K562 (cell line): ENCODE measurements around the gene ADI1. TPM values are rescaled to one million over a fixed set of nuclear protein-coding genes. Genes with fewer than 3 reads are reported as not detected.

ENCODE experiments used
- ATAC-seq: fragments of 200-7000 bp; cut with Tn5 transposase; 3 replicates; pipeline ENCODE4 v1.9.1; 2020; ENCODE audit warnings: moderate library complexity
- BruUV-seq: library from RNA; stranded (reverse); fragments of 400-500 nt; replicated peaks from 2 replicates; lab custom pipeline; 2021; lab: Mats Ljungman, UMichigan
- CTCF ChIA-PET: fragments of 300-600 bp; formaldehyde crosslinking; extraction: SDS; loops from one replicate; lab custom pipeline; 2021; ENCODE audit warnings: low intra/inter-chr PET ratio; lab: Yijun Ruan, JAX
- POLR2A ChIA-PET: fragments of 300-600, 350-650 bp; sonication (Branson Sonifier 250); formaldehyde crosslinking; extraction: SDS; loops from one replicate; lab custom pipeline; 2021; ENCODE audit warnings: antibody characterized with exemption, inconsistent platforms; lab: Yijun Ruan, JAX
- DNase-seq, 4 experiments: peaks; one replicate each; pipeline versions ENCODE4 v3.0.0 to v3.0.0-alpha.2; 2011 to 2018; ENCODE audit warnings: low spot score in 3 of 4, mixed read lengths in 3 of 4; ENCODE audit errors: extremely low read depth in 1 of 4
- FAIRE-seq: peaks from 2 replicates; lab custom pipeline; 2011; peaks lifted over from hg19 to GRCh38; lab: Jason Lieb, UNC
- H2AFZ ChIP-seq: 2 replicates; pipeline ENCODE4 v1.6.0; 2011; ENCODE audit warnings: low read depth, low read length, control low read depth, inconsistent platforms
- H3K27ac ChIP-seq: fragments of 200-600 bp; 3 replicates; pipeline ENCODE4 v1.8.0; 2011; ENCODE audit warnings: low read depth, mild to moderate bottlenecking, control low read depth, inconsistent platforms, low read length, moderate library complexity, mixed read lengths; ENCODE audit errors: extremely low read depth
- H3K27me3 ChIP-seq, 2 experiments: fragments of 300-600 bp in 1 of 2; 2 replicates in 1 of 2; 3 replicates in 1 of 2; pipeline versions ENCODE4 v1.6.0 to v1.8.0; 2011; ENCODE audit warnings: inconsistent platforms in 2 of 2, low read length in 2 of 2, mild to moderate bottlenecking in 1 of 2, mixed read lengths in 1 of 2, moderate library complexity in 1 of 2; ENCODE audit not compliant: control insufficient read depth in 2 of 2, insufficient read depth in 2 of 2
- H3K36me3 ChIP-seq: fragments of 300-600 bp; 3 replicates; pipeline ENCODE4 v1.8.0; 2011; ENCODE audit warnings: mild to moderate bottlenecking, low read length, inconsistent platforms; ENCODE audit not compliant: control insufficient read depth, insufficient read depth
- H3K4me1 ChIP-seq, 2 experiments: fragments of 200-600 bp in 1 of 2; replicated peaks in 1 of 2; 2 replicates in 1 of 2; 3 replicates in 1 of 2; pipeline versions ENCODE4 v1.5.1 to v1.8.0; 2011; ENCODE audit warnings: inconsistent platforms in 2 of 2, low read length in 2 of 2, mild to moderate bottlenecking in 1 of 2, mixed read lengths in 1 of 2, moderate library complexity in 1 of 2; ENCODE audit not compliant: control insufficient read depth in 2 of 2, insufficient read depth in 2 of 2
- H3K4me2 ChIP-seq: 2 replicates; pipeline ENCODE4 v1.6.1; 2011; ENCODE audit warnings: low read length, control low read depth, inconsistent platforms, mixed read lengths; ENCODE audit not compliant: insufficient read depth
- H3K4me3 ChIP-seq: fragments of 200-600 bp; sonication (generic), shearing (Covaris generic); 2 replicates; pipeline ENCODE4 v1.5.1; 2016; ENCODE audit warnings: control low read depth, inconsistent platforms
- H3K79me2 ChIP-seq: fragments of 200-600 bp; 3 replicates; pipeline ENCODE4 v1.8.0; 2011; ENCODE audit warnings: low read length, inconsistent platforms; ENCODE audit not compliant: control insufficient read depth, insufficient read depth
- H3K9ac ChIP-seq, 2 experiments: 2 replicates each; pipeline versions ENCODE4 v1.6.0 to v1.6.1; 2011; ENCODE audit warnings: low read depth in 2 of 2, low read length in 2 of 2, control low read depth in 1 of 2, inconsistent platforms in 1 of 2, mild to moderate bottlenecking in 1 of 2, mixed read lengths in 1 of 2; ENCODE audit not compliant: insufficient read depth in 1 of 2
- H3K9me1 ChIP-seq: one replicate; pipeline ENCODE4 v1.6.0; 2011; ENCODE audit warnings: inconsistent platforms, mild to moderate bottlenecking, low read length, moderate library complexity; ENCODE audit not compliant: control insufficient read depth, insufficient read depth
- H3K9me3 ChIP-seq: replicated peaks from 2 replicates; pipeline ENCODE4 v1.5.1; 2011; ENCODE audit warnings: low read depth, low read length, inconsistent platforms; ENCODE audit not compliant: control insufficient read depth, insufficient read depth
- H4K20me1 ChIP-seq: replicated peaks from 2 replicates; pipeline ENCODE4 v1.6.1; 2011; ENCODE audit warnings: low read length, inconsistent platforms, mixed read lengths; ENCODE audit not compliant: control insufficient read depth, insufficient read depth
- ADNP ChIP-seq: fragments of 200-800 bp; sonication (Bioruptor generic); IDR thresholded peaks from 2 replicates; pipeline ENCODE4 v1.6.1; 2016; ENCODE audit warnings: missing genetic modification characterization, missing compliant biosample characterization
- ATF1 ChIP-seq, 2 experiments: fragments of 450-650 bp in 1 of 2; IDR thresholded peaks; 2 replicates each; pipeline ENCODE4 v1.6.1; 2016; ENCODE audit warnings: missing compliant biosample characterization in 1 of 2, missing genetic modification characterization in 1 of 2
- BRF2 ChIP-seq: IDR thresholded peaks from 3 replicates; pipeline ENCODE4 v1.6.1; 2011; ENCODE audit warnings: borderline replicate concordance, mild to moderate bottlenecking; ENCODE audit not compliant: insufficient read length, insufficient read depth
- CREB3L1 ChIP-seq: fragments of 450-650 bp; IDR thresholded peaks from 2 replicates; pipeline ENCODE4 v1.6.1; 2014; ENCODE audit warnings: low read depth, mild to moderate bottlenecking, moderate library complexity, borderline replicate concordance
- E2F3 ChIP-seq: fragments of 250-450 bp; sonication (Bioruptor Pico); IDR thresholded peaks from 2 replicates; pipeline ENCODE4 v1.4.0; 2020; ENCODE audit warnings: mild to moderate bottlenecking
- ETS1 ChIP-seq: conservative IDR thresholded peaks from 2 replicates; pipeline ENCODE4 v1.6.1; 2011; ENCODE audit warnings: low read depth, mild to moderate bottlenecking, low read length; ENCODE audit not compliant: control insufficient read depth
- MXI1 ChIP-seq: IDR thresholded peaks from 2 replicates; pipeline ENCODE4 v1.6.1; 2011; ENCODE audit warnings: low read depth, mild to moderate bottlenecking, improper control_type of control experiment, low read length
- POLR3A ChIP-seq: IDR thresholded peaks from 2 replicates; pipeline ENCODE4 v1.6.1; 2011; ENCODE audit warnings: borderline replicate concordance, mild to moderate bottlenecking, moderate library complexity; ENCODE audit not compliant: insufficient read length, insufficient read depth; ENCODE audit errors: extremely low read depth
- SMARCA5 ChIP-seq: fragments of 450-650 bp; IDR thresholded peaks from 2 replicates; pipeline ENCODE4 v1.6.1; 2016
- ZNF232 ChIP-seq: sonication (generic); formaldehyde crosslinking; IDR thresholded peaks from 2 replicates; pipeline ENCODE4 v1.8.0; 2022; ENCODE audit warnings: mild to moderate bottlenecking, missing genetic modification reagents
- ZNF75A ChIP-seq: fragments of 450-650 bp; formaldehyde crosslinking; IDR thresholded peaks from 2 replicates; pipeline ENCODE4 v1.4.0; 2020; ENCODE audit warnings: mild to moderate bottlenecking
- WGBS: fragments of 100-300 bp; shearing (Covaris generic); methylation state at CpG from one replicate; pipeline ENCODE4 v1.1.6; 2016; ENCODE audit warnings: low coverage, mixed read lengths; ENCODE audit not compliant: insufficient coverage; ENCODE audit errors: missing lambda C conversion rate; 5-methylcytosine and 5-hydroxymethylcytosine counted together
- in situ Hi-C: fragments of 300-500 bp; cut with MboI; formaldehyde crosslinking; loops from 4 replicates; pipeline ENCODE4 v1.15.0; 2018; ENCODE audit warnings: inconsistent platforms, mixed read lengths
- intact Hi-C: fragments of 100-400 bp; cut with micrococcal nuclease; formaldehyde crosslinking; loops from 2 replicates; pipeline ENCODE4 v1.14.2; 2022
- polyA plus RNA-seq, 8 experiments: library from polyadenylated mRNA; depleted of rRNA in 4 of 8; stranded (reverse) in 5 of 8; unstranded in 3 of 8; fragments of >200 nt; fragmentation: Nextera tagmentation in 2 of 8; fragmentation: Illumina TruSeq in 1 of 8; extraction: Ambion mirVana in 2 of 8; extraction: Trizol in 1 of 8; gene quantifications; 2 replicates each; pipeline versions ENCODE4 v1.2.1 to v1.2.3, GENCODE V29; 2011 to 2014; ENCODE audit warnings: inconsistent platforms in 1 of 8, missing spikeins in 1 of 8
- total RNA-seq, 7 experiments: library from RNA; depleted of rRNA in 6 of 7; stranded (reverse); fragments of >200 nt in 6 of 7; fragmentation: Illumina TruSeq in 2 of 7; extraction: Trizol in 2 of 7; gene quantifications; 2 replicates each; pipeline versions ENCODE4 v1.2.1 to v1.2.3, GENCODE V29; 2011 to 2021; ENCODE audit warnings: low replicate concordance in 1 of 7

ADI1 gene
- total and polyA plus RNA-seq, 9 of the 15 experiments (the other 6 are each of a cell fraction or from before 2014, with no cell fraction given): 6.1 to 51.0 (median 27.1) TPM

- DNase-seq: no peak
- Histone ChIP-seq H3K36me3 (peaks cover 5% of the 10 kb centered on the region; the same call in 1 of the 3 replicates), H3K4me3 (no peak overlapping the region), H3K79me2 (no peaks in the 10 kb centered on the region), H2AFZ (no peak overlapping the region), H3K27ac (no peak overlapping the region), H3K4me2 (no peak overlapping the region), H4K20me1 (no peaks in the 10 kb centered on the region), H3K27me3 (no peaks in the 10 kb centered on the region), H3K4me1 (peaks cover 12 to 43% of the 10 kb centered on the region in 2 experiments; a peak in 4 of 5 replicates), H3K9ac (no peak overlapping the region), H3K9me3 (peaks cover 1% of the 10 kb centered on the region), H3K9me1 (no peaks in the 10 kb centered on the region)
- BruUV-seq: no TSS peak
- WGBS: 59% methylated on average over 22 of the region's 27 CpGs
- ChIA-PET CTCF (interaction anchor here (0.6 kb wide), 1 partner anchor 29 kb away, joined by 3 read pairs; the partner anchor contains the start of gene ADI1), POLR2A (interaction anchor here (1.0 kb wide), 1 partner anchor 16 kb away, joined by 3 read pairs; no protein-coding TSS in a partner anchor)
- intact Hi-C loops: no loop called here
- TF ChIP-seq ETS1 (no peak), CREB3L1 (no peak), BRF2 (no peak), ZNF75A (CRISPR knock-in tag) (no peak), SMARCA5 (no peak), MXI1 (no peak), ADNP (no peak), E2F3 (CRISPR knock-in tag) (no peak), ZNF232 (CRISPR knock-in tag) (no peak), ATF1 (CRISPR knock-in tag; IDR thresholded peaks at IDR 0.05) (no peak), ATF1 (tag; IDR thresholded peaks at IDR 0.05) (no peak), POLR3A (no peak)
- ATAC-seq: no peak
- in situ Hi-C loops: loop anchor here (10.0 kb wide), 1 partner anchor 164 kb away; the partner anchor contains the start of gene ALLC
- no peak for FAIRE-seq
Observed at GRCh38 chr2:3490191-3491170, 28.9 kb downstream of the ADI1 start.
